ENCODE data around the gene HIVEP3.

HIVEP3 gene

GRCh38 chr1:41762251-41762650 lies 156.5 kb downstream of the HIVEP3 start:
- DNase-seq (ENCODE audit: low read depth in 2 of 2), result no peak

GRCh38 chr1:41758904-41759548 lies 159.7 kb downstream of the HIVEP3 start:
- DNase-seq (ENCODE audit: low read depth in 2 of 2), result no peak

- DNase-seq (ENCODE audit: low read depth in 2 of 2), result no peak
Observed at GRCh38 chr1:41758500-41758899, 160.2 kb downstream of the HIVEP3 start.

GRCh38 chr1:41754540-41754939 lies 164.2 kb downstream of the HIVEP3 start:
- peak in 1 of 2 donors; percentile 37 for DNase-seq (ENCODE audit: low read depth in 2 of 2)

GRCh38 chr1:41752514-41753170 lies 166.1 kb downstream of the HIVEP3 start:
- DNase-seq (ENCODE audit: low read depth in 2 of 2), result no peak

- DNase-seq (ENCODE audit: low read depth in 2 of 2), result no peak
Observed at GRCh38 chr1:41751804-41752513, 166.8 kb downstream of the HIVEP3 start.

GRCh38 chr1:41749991-41750745 lies 168.6 kb downstream of the HIVEP3 start:
- DNase-seq (ENCODE audit: low read depth in 2 of 2), result no peak

GRCh38 chr1:41745022-41745421 lies 173.7 kb downstream of the HIVEP3 start:
- no peak for DNase-seq (ENCODE audit: low read depth in 2 of 2)

GRCh38 chr1:41743366-41743765 lies 175.4 kb downstream of the HIVEP3 start:
- DNase-seq (ENCODE audit: low read depth in 2 of 2), result no peak

GRCh38 chr1:41742219-41742618 lies 176.5 kb downstream of the HIVEP3 start:
- no peak for DNase-seq (ENCODE audit: low read depth in 2 of 2)

GRCh38 chr1:41741244-41741643 lies 177.5 kb downstream of the HIVEP3 start:
- peak; percentile 53 to 55 for DNase-seq (ENCODE audit: low read depth in 2 of 2)

- no peak for DNase-seq (ENCODE audit: low read depth in 2 of 2)
Observed at GRCh38 chr1:41740630-41741239, 178.0 kb downstream of the HIVEP3 start.

GRCh38 chr1:41740058-41740457 lies 178.7 kb downstream of the HIVEP3 start:
- no peak for DNase-seq (ENCODE audit: low read depth in 2 of 2)

- peak; percentile 82 to 87 for DNase-seq (ENCODE audit: low read depth in 2 of 2)
Observed at GRCh38 chr1:41739061-41739955, 179.4 kb downstream of the HIVEP3 start.

GRCh38 chr1:41738475-41738874 lies 180.2 kb downstream of the HIVEP3 start:
- DNase-seq (ENCODE audit: low read depth in 2 of 2), result no peak

GRCh38 chr1:41738006-41738405 lies 180.7 kb downstream of the HIVEP3 start:
- DNase-seq (ENCODE audit: low read depth in 2 of 2), result no peak

GRCh38 chr1:41735631-41736260 lies 183.0 kb downstream of the HIVEP3 start:
- DNase-seq (ENCODE audit: low read depth in 2 of 2), result no peak

- DNase-seq (ENCODE audit: low read depth in 2 of 2), result no peak
Observed at GRCh38 chr1:41735139-41735538, 183.6 kb downstream of the HIVEP3 start.

- no peak for DNase-seq (ENCODE audit: low read depth in 2 of 2)
Observed at GRCh38 chr1:41734201-41734970, 184.3 kb downstream of the HIVEP3 start.
